Calu3 (cell line): ENCODE results near the gene GUCY1A2. TPM values are rescaled to one million over a fixed set of nuclear protein-coding genes. Genes with fewer than 3 reads are reported as not detected.
"Not testable (repeated sequence)": the region's sequence is repeated elsewhere in the genome, so short reads cannot be mapped to it uniquely, and the experiment has no call there.

ENCODE experiments used
- BruUV-seq: library from RNA; stranded (reverse); fragments of 400-500 nt; replicated peaks from 2 replicates; lab custom pipeline; 2021; lab: Mats Ljungman, UMichigan
- CTCF ChIA-PET: fragments of 300-600 bp; sonication (Branson Sonifier 250); formaldehyde crosslinking; loops from one replicate; lab custom pipeline; 2022; ENCODE audit warnings: antibody characterized with exemption; lab: Charles Lee
- DNase-seq: peaks from one replicate; pipeline ENCODE4 v3.0.0; 2022
- H3K27ac Mint-ChIP-seq: one replicate; pipeline ENCODE4 v1.8.0; 2022; ENCODE audit warnings: mixed read lengths; ENCODE audit not compliant: unreplicated experiment
- H3K27me3 Mint-ChIP-seq: one replicate; pipeline ENCODE4 v1.8.0; 2022; ENCODE audit warnings: mixed read lengths; ENCODE audit not compliant: unreplicated experiment
- H3K36me3 Mint-ChIP-seq: one replicate; pipeline ENCODE4 v1.8.0; 2022; ENCODE audit warnings: mild to moderate bottlenecking, moderate library complexity, mixed read lengths; ENCODE audit not compliant: insufficient read depth, unreplicated experiment
- H3K4me1 Mint-ChIP-seq: one replicate; pipeline ENCODE4 v1.8.0; 2022; ENCODE audit warnings: mild to moderate bottlenecking, low read depth, mixed read lengths; ENCODE audit not compliant: unreplicated experiment
- H3K4me3 Mint-ChIP-seq: one replicate; pipeline ENCODE4 v1.8.0; 2022; ENCODE audit warnings: mild to moderate bottlenecking, low read depth, moderate library complexity, mixed read lengths; ENCODE audit not compliant: unreplicated experiment
- H3K9me3 Mint-ChIP-seq: one replicate; pipeline ENCODE4 v1.8.0; 2022; ENCODE audit warnings: low read depth, mixed read lengths; ENCODE audit not compliant: unreplicated experiment
- CTCF ChIP-seq: fragments of 200-600 bp; IDR thresholded peaks from one replicate; pipeline ENCODE4 v1.8.0; 2022; ENCODE audit warnings: antibody characterized with exemption; ENCODE audit not compliant: unreplicated experiment
- intact Hi-C: fragments of 100-400 bp; cut with micrococcal nuclease; formaldehyde crosslinking; loops from one replicate; pipeline ENCODE4 v1.10.0; 2022; ENCODE audit not compliant: unreplicated experiment
- total RNA-seq: library from RNA; stranded (reverse); gene quantifications from 2 replicates; pipeline ENCODE4 v1.2.3, GENCODE V29; 2022

Gene GUCY1A2
- total RNA-seq, 1 experiment from 2014 or later = not detected

- DNase-seq = no peak
- intact Hi-C loops = no loop called here
- H3K27me3 Mint-ChIP-seq = no peaks in the 10 kb centered on the region
- no peak for TF ChIP-seq CTCF
- H3K9me3 Mint-ChIP-seq = peaks cover 8% of the 10 kb centered on the region
- no peaks in the 10 kb centered on the region for H3K36me3 Mint-ChIP-seq
- H3K4me1 Mint-ChIP-seq = no peaks in the 10 kb centered on the region
- CTCF ChIA-PET = no interaction called here
- BruUV-seq = no TSS peak
- H3K27ac Mint-ChIP-seq = no peak overlapping the region
- H3K4me3 Mint-ChIP-seq = no peak overlapping the region
Measured at GRCh38 chr11:106794058-106794457, 224.2 kb downstream of the GUCY1A2 start.

GRCh38 chr11:106789406-106789805, 228.9 kb downstream of the GUCY1A2 start:
- no peaks in the 10 kb centered on the region for H3K36me3 Mint-ChIP-seq
- intact Hi-C loops = no loop called here
- no peaks in the 10 kb centered on the region for H3K9me3 Mint-ChIP-seq
- H3K27me3 Mint-ChIP-seq = no peaks in the 10 kb centered on the region
- no peak overlapping the region for H3K4me3 Mint-ChIP-seq
- no TSS peak for BruUV-seq
- no peaks in the 10 kb centered on the region for H3K4me1 Mint-ChIP-seq
- CTCF ChIA-PET = no interaction called here
- no peak for TF ChIP-seq CTCF
- H3K27ac Mint-ChIP-seq = no peak overlapping the region
- no peak for DNase-seq

GRCh38 chr11:106787454-106787853, 230.8 kb downstream of the GUCY1A2 start:
- no peak for DNase-seq
- H3K4me1 Mint-ChIP-seq = no peaks in the 10 kb centered on the region
- H3K27me3 Mint-ChIP-seq = no peaks in the 10 kb centered on the region
- TF ChIP-seq CTCF = no peak
- CTCF ChIA-PET = no interaction called here
- peaks cover 3% of the 10 kb centered on the region for H3K9me3 Mint-ChIP-seq
- intact Hi-C loops = no loop called here
- no peak overlapping the region for H3K27ac Mint-ChIP-seq
- BruUV-seq = no TSS peak
- no peaks in the 10 kb centered on the region for H3K36me3 Mint-ChIP-seq
- no peak overlapping the region for H3K4me3 Mint-ChIP-seq

- intact Hi-C loops = no loop called here
- Mint-ChIP-seq H3K4me3 (no peak overlapping the region), H3K36me3 (no peaks in the 10 kb centered on the region), H3K27me3 (no peaks in the 10 kb centered on the region), H3K4me1 (no peaks in the 10 kb centered on the region), H3K9me3 (peaks cover 3% of the 10 kb centered on the region), H3K27ac (no peak overlapping the region)
- BruUV-seq = no TSS peak
- CTCF ChIA-PET = no interaction called here
- TF ChIP-seq CTCF = no peak
- DNase-seq = no peak
Measured at GRCh38 chr11:106785913-106786650, 232.2 kb downstream of the GUCY1A2 start.

- intact Hi-C loops, H3K36me3 Mint-ChIP-seq, DNase-seq, BruUV-seq, CTCF ChIA-PET, H3K4me3 Mint-ChIP-seq, H3K27me3 Mint-ChIP-seq, H3K9me3 Mint-ChIP-seq, H3K27ac Mint-ChIP-seq, H3K4me1 Mint-ChIP-seq: not testable (repeated sequence)
Measured at GRCh38 chr11:106777302-106777701, 241.0 kb downstream of the GUCY1A2 start.
